ENCODE data around the gene CHPT1. TPM values are rescaled to one million over a fixed set of nuclear protein-coding genes. Genes with fewer than 3 reads are reported as not detected.
A peak's percentile ranks its signal among the peaks of the same experiment; 100 is the strongest.

CHPT1 gene
- total RNA-seq, 4 donors from 2014 or later = 94.5 to 177 (median 150) TPM

DNA sequence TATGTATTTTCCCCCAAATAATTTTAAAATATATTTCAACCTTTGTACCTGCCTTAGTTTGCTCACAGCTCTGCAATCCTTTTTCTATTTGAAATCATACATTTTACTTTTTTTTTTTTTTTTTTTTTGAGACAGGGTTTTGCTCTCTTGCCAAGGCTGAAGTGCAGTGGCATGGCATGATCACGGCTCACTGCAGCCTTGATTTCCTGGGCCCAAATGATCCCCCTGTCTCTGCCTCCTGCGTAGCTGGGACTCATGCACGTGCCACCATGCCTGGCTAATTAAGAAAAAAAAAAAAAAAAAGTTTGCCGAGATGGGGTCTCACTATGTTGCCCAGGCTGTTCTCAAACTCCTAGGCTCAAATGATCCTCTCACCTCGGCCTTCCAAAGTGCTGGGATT is 43.1 kb downstream of the CHPT1 start:
- intact Hi-C loops (cut with DNase I) = no loop called here
- Histone ChIP-seq H3K36me3 (peaks cover 8% of the 10 kb centered on the region in 2 donors), H3K27ac (peak overlapping the region in 1 of 3 donors; percentile 3), H3K27me3 (no peaks in the 10 kb centered on the region), H3K4me1 (peaks cover 21 to 25% of the 10 kb centered on the region in 2 donors), H3K9me3 (no peaks in the 10 kb centered on the region), H3K4me3 (replicated peaks in 1 of 3) (no peak overlapping the region)
- peak; percentile 56 to 59 for DNase-seq
- WGBS, 2 donors = 53 to 59% methylated on average over 5 of the region's 5 CpGs
- no peak for TF ChIP-seq CTCF (IDR thresholded peaks at IDR 0.05)
- no peak for TF ChIP-seq POLR2A (IDR thresholded peaks at IDR 0.05)

- DNase-seq = no peak
- TF ChIP-seq CTCF (IDR thresholded peaks at IDR 0.05) (no peak), POLR2A (IDR thresholded peaks at IDR 0.05) (no peak)
- WGBS, 2 donors = 85 to 89% methylated on average over 5 of the region's 5 CpGs
- intact Hi-C loops (cut with DNase I) = no loop called here
- no peak overlapping the region for H3K4me3 ChIP-seq (replicated peaks in 1 of 3)
- H3K4me1 ChIP-seq = peaks cover 21 to 25% of the 10 kb centered on the region in 2 donors
- H3K27ac ChIP-seq = peak overlapping the region in 1 of 3 donors; percentile 96
- no peaks in the 10 kb centered on the region for H3K9me3 ChIP-seq
- H3K36me3 ChIP-seq = peaks cover 8% of the 10 kb centered on the region in 2 donors
- H3K27me3 ChIP-seq = no peaks in the 10 kb centered on the region
Observed at GRCh38 chr12:101740980-101741379, 43.5 kb downstream of the CHPT1 start.

- H3K27ac ChIP-seq = peak overlapping the region; percentile 84 to 96 (median 95)
- H3K27me3 ChIP-seq = no peaks in the 10 kb centered on the region
- WGBS, 2 donors = 68 to 75% methylated on average over 1 of the region's 1 CpG
- H3K4me3 ChIP-seq (replicated peaks in 1 of 3) = no peak overlapping the region
- intact Hi-C loops (cut with DNase I) = no loop called here
- H3K4me1 ChIP-seq = peaks cover 21 to 25% of the 10 kb centered on the region in 2 donors
- TF ChIP-seq POLR2A (IDR thresholded peaks at IDR 0.05) (no peak), CTCF (IDR thresholded peaks at IDR 0.05) (no peak)
- H3K36me3 ChIP-seq = peaks cover 8 to 14% of the 10 kb centered on the region in 2 donors
- H3K9me3 ChIP-seq = no peaks in the 10 kb centered on the region
- DNase-seq = peak; percentile 32 to 40
Observed at GRCh38 chr12:101743242-101743641, 45.8 kb downstream of the CHPT1 start.

DNA sequence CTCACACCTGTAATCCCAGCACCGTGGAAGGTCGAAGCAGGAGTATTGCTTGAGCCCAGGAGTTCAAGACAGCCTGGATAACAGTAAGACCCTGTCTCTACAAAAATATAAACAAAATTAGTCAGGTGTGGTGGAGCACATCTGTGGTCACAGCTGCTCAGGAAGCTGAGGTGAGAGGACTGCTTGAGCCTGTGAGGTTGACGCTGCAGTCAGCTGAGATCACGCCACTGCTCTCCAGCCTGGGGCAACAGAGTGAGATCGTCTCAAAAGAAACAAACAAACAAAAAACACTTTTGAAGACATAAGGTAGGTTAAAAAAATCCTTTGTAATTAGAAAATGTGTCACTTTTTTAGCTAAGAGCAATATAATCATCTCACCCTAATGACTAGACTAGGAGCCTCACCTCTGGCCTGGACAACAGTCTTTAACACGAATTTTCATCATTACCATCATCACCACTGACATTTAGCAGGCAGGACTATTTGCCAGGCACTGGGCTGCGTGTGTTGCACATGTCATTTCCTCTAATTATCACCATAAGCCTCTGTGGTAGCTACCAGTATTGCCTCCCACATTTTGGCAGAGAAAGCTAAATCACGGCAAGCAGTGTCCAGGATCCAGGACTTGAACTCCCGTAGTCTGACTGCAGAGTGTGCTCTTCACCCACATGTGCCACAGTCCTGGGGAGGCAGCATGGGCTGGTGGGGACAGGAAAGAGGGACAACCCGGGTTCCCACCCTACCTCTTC is 46.5 kb downstream of the CHPT1 start:
- TF ChIP-seq POLR2A (IDR thresholded peaks at IDR 0.05) (no peak), CTCF (IDR thresholded peaks at IDR 0.05) (no peak)
- Histone ChIP-seq H3K27ac (peak overlapping the region; percentile 84 to 96 (median 95)), H3K4me3 (replicated peaks in 1 of 3) (no peak overlapping the region), H3K36me3 (peaks cover 5 to 15% of the 10 kb centered on the region in 2 donors), H3K4me1 (peaks cover 21 to 25% of the 10 kb centered on the region in 2 donors), H3K9me3 (no peaks in the 10 kb centered on the region), H3K27me3 (no peaks in the 10 kb centered on the region)
- DNase-seq = peak; percentile 82 to 85
- WGBS, 2 donors = 63% methylated on average over 10 of the region's 10 CpGs
- intact Hi-C loops (cut with DNase I) = no loop called here

GRCh38 chr12:101745481-101745880 is 48.0 kb downstream of the CHPT1 start:
- peaks cover 0 to 10% of the 10 kb centered on the region in 2 donors for H3K36me3 ChIP-seq
- 87 to 94% methylated on average over 3 of the region's 3 CpGs for WGBS, 2 donors
- peaks cover 21 to 25% of the 10 kb centered on the region in 2 donors for H3K4me1 ChIP-seq
- no peaks in the 10 kb centered on the region for H3K9me3 ChIP-seq
- no peak overlapping the region for H3K27ac ChIP-seq
- TF ChIP-seq CTCF (IDR thresholded peaks at IDR 0.05) (no peak), POLR2A (IDR thresholded peaks at IDR 0.05) (no peak)
- no peaks in the 10 kb centered on the region for H3K27me3 ChIP-seq
- no peak overlapping the region for H3K4me3 ChIP-seq (replicated peaks in 1 of 3)
- intact Hi-C loops (cut with DNase I) = no loop called here
- no peak for DNase-seq
